Upper lobe of left lung (tissue), 6 donors: ENCODE data around the gene IGF2BP1. TPM values are rescaled to one million over a fixed set of nuclear protein-coding genes. Genes with fewer than 3 reads are reported as not detected.
"Not testable (repeated sequence)": the region's sequence is repeated elsewhere in the genome, so short reads cannot be mapped to it uniquely, and the experiment has no call there.

ENCODE experiments used
- ATAC-seq, 2 donors: fragments of 200-7000 bp; cut with Tn5 transposase; one replicate each; pipeline ENCODE4 v1.9.1; 2022; ENCODE audit warnings: mild to moderate bottlenecking in 2 of 2, moderate library complexity in 2 of 2; ENCODE audit not compliant: low FRiP score in 2 of 2
- DNase-seq, 2 donors: peaks; one replicate each; pipeline ENCODE4 v3.0.0-alpha.2; 2019 to 2020
- H3K27ac ChIP-seq, 4 donors: fragments of 200-600 bp; sonication (generic); one replicate each; pipeline ENCODE4 v1.5.1; 2016 to 2019
- H3K27me3 ChIP-seq, 4 donors: fragments of 200-600 bp; sonication (generic); one replicate each; pipeline ENCODE4 v1.5.1; 2017 to 2019
- H3K36me3 ChIP-seq, 4 donors: fragments of 200-600 bp; sonication (generic); one replicate each; pipeline ENCODE4 v1.5.1; 2016 to 2019
- H3K4me1 ChIP-seq, 4 donors: fragments of 200-600 bp; sonication (generic); one replicate each; pipeline ENCODE4 v1.5.1; 2018 to 2019
- H3K4me3 ChIP-seq, 4 donors: fragments of 200-600 bp; sonication (generic); one replicate each; pipeline ENCODE4 v1.5.1; 2017 to 2019; ENCODE audit warnings: mild to moderate bottlenecking in 2 of 4, moderate library complexity in 1 of 4
- H3K9me3 ChIP-seq, 4 donors: fragments of 200-600 bp; sonication (generic); one replicate each; pipeline ENCODE4 v1.5.1; 2018 to 2019
- EP300 ChIP-seq, 4 donors: sonication (generic); formaldehyde crosslinking; IDR thresholded peaks; one replicate each; pipeline ENCODE4 v1.5.1; 2017; ENCODE audit warnings: antibody characterized with exemption in 4 of 4, control low read depth in 2 of 4
- POLR2A ChIP-seq, 4 donors: fragments of 450-650 bp; IDR thresholded peaks; one replicate each; pipeline ENCODE4 v1.5.1; 2016 to 2017; ENCODE audit warnings: antibody characterized with exemption in 4 of 4, mild to moderate bottlenecking in 2 of 4
- POLR2AphosphoS5 ChIP-seq, 2 donors: sonication (generic); formaldehyde crosslinking; IDR thresholded peaks; one replicate each; pipeline ENCODE4 v1.5.1; 2017; ENCODE audit warnings: antibody characterized with exemption in 2 of 2
- WGBS, 2 donors: methylation state at CpG; one replicate each; pipeline ENCODE4 v1.1.5; 2017 to 2018; 5-methylcytosine and 5-hydroxymethylcytosine counted together
- total RNA-seq, 6 donors: library from RNA; depleted of rRNA in 4 of 6; stranded (reverse); fragments of >200 nt in 4 of 6; gene quantifications; one replicate each; pipeline versions ENCODE4 v1.1.0 to v1.2.1, GENCODE V29; 2016 to 2021
- TF ChIP-seq, protein P1 (sequence below), 6 experiments: fragments of 450-650 bp in 4 of 6; fragments of 200-600 bp in 2 of 6; sonication (generic) in 2 of 6; IDR thresholded peaks; one replicate each; pipeline ENCODE4 v1.5.1; 2016 to 2019; ENCODE audit warnings: antibody characterized with exemption in 6 of 6
- donor health status: DM: no; HTN: no; CAD: no; lungs with moderate emphysema.
- donor health status: DM: no; HTN: yes; CAD: no; lungs with severe emphysema.

Gene IGF2BP1
- total RNA-seq, 6 donors from 2014 or later: 1.3 to 1.4 TPM; not detected in 4

GRCh38 chr17:49038544-49038943 lies 41.4 kb downstream of the IGF2BP1 start:
- DNase-seq: no peak
- H3K9me3 ChIP-seq: no peaks in the 10 kb centered on the region
- no peak overlapping the region for H3K4me3 ChIP-seq
- 86 to 93% methylated on average over 2 of the region's 2 CpGs for WGBS, 2 donors
- H3K27me3 ChIP-seq: no peaks in the 10 kb centered on the region
- TF ChIP-seq, protein P1, sequence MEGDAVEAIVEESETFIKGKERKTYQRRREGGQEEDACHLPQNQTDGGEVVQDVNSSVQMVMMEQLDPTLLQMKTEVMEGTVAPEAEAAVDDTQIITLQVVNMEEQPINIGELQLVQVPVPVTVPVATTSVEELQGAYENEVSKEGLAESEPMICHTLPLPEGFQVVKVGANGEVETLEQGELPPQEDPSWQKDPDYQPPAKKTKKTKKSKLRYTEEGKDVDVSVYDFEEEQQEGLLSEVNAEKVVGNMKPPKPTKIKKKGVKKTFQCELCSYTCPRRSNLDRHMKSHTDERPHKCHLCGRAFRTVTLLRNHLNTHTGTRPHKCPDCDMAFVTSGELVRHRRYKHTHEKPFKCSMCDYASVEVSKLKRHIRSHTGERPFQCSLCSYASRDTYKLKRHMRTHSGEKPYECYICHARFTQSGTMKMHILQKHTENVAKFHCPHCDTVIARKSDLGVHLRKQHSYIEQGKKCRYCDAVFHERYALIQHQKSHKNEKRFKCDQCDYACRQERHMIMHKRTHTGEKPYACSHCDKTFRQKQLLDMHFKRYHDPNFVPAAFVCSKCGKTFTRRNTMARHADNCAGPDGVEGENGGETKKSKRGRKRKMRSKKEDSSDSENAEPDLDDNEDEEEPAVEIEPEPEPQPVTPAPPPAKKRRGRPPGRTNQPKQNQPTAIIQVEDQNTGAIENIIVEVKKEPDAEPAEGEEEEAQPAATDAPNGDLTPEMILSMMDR (IDR thresholded peaks at IDR 0.05): no peak
- TF ChIP-seq POLR2A (IDR thresholded peaks at IDR 0.05): no peak
- TF ChIP-seq POLR2AphosphoS5 (IDR thresholded peaks at IDR 0.05): no peak
- TF ChIP-seq EP300 (IDR thresholded peaks at IDR 0.05): no peak
- no peaks in the 10 kb centered on the region for H3K4me1 ChIP-seq
- no peak for ATAC-seq
- no peaks in the 10 kb centered on the region for H3K36me3 ChIP-seq
- H3K27ac ChIP-seq: no peak overlapping the region

DNA sequence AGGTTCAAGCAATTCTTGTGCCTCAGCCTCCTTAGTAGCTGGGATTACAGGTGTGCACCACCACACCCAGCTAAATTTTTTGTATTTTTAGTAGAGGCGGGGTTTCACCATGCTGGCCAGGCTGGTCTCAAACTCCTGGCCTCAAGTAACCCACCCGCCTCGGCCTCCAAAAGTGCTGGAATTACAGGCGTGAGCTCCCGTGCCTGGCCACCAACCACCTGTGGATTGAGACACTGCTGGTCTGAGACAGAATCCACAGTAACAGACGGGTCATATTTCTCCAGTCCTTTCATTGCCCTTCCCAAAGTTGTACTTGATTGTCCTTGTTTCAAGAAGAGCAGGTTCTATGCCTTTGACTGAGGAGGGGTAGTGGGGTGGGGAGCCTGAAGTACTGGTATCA lies 42.3 kb downstream of the IGF2BP1 start:
- not testable (repeated sequence) for H3K9me3 ChIP-seq, H3K36me3 ChIP-seq, H3K4me1 ChIP-seq, ATAC-seq, H3K27me3 ChIP-seq, H3K4me3 ChIP-seq, DNase-seq, H3K27ac ChIP-seq
- WGBS, 2 donors: 77 to 97% methylated on average over 3 to 6 of the region's 6 CpGs

- Histone ChIP-seq H3K27ac (no peak overlapping the region), H3K9me3 (no peaks in the 10 kb centered on the region), H3K4me1 (no peaks in the 10 kb centered on the region), H3K36me3 (no peaks in the 10 kb centered on the region), H3K4me3 (no peak overlapping the region), H3K27me3 (no peaks in the 10 kb centered on the region)
- ATAC-seq (no peak), DNase-seq (no peak)
- no peak for TF ChIP-seq EP300 (IDR thresholded peaks at IDR 0.05)
- TF ChIP-seq, protein P1 (IDR thresholded peaks at IDR 0.05): no peak
- no peak for TF ChIP-seq POLR2AphosphoS5 (IDR thresholded peaks at IDR 0.05)
- TF ChIP-seq POLR2A (IDR thresholded peaks at IDR 0.05): no peak
- 84 to 90% methylated on average over 2 to 4 of the region's 4 CpGs for WGBS, 2 donors
Observed at GRCh38 chr17:49041527-49041926, 44.3 kb downstream of the IGF2BP1 start.

GRCh38 chr17:49045376-49045775 lies 48.2 kb downstream of the IGF2BP1 start:
- 78 to 82% methylated on average over 2 of the region's 2 CpGs for WGBS, 2 donors
- DNase-seq (no peak), ATAC-seq (no peak)
- H3K4me3 ChIP-seq: no peak overlapping the region
- no peaks in the 10 kb centered on the region for H3K27me3 ChIP-seq
- H3K9me3 ChIP-seq: no peaks in the 10 kb centered on the region
- TF ChIP-seq POLR2AphosphoS5 (IDR thresholded peaks at IDR 0.05) (no peak), POLR2A (IDR thresholded peaks at IDR 0.05) (no peak), EP300 (IDR thresholded peaks at IDR 0.05) (no peak)
- TF ChIP-seq, protein P1 (IDR thresholded peaks at IDR 0.05): no peak
- H3K36me3 ChIP-seq: no peaks in the 10 kb centered on the region
- no peaks in the 10 kb centered on the region for H3K4me1 ChIP-seq
- no peak overlapping the region for H3K27ac ChIP-seq

DNA sequence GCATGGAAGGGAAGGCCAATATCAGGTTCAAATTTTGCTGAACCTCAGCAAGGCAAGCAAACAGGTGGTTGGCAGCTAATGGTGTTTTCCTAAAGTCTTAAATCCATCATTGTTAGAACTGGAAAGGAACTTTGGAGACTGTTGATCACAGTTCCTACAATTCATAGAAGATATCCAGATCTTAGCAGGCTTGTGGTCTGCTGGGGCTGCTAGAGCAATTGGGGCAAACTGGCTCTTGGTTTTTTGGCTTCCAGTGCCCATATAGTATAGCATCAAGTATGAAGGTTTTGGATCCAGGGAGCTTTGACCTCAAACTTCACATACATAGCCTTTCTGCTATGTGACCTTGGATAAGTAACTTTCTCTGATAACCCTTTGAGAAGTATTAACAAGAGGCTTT lies 49.7 kb downstream of the IGF2BP1 start:
- DNase-seq (no peak), ATAC-seq (no peak)
- no peaks in the 10 kb centered on the region for H3K36me3 ChIP-seq
- no peak overlapping the region for H3K27ac ChIP-seq
- no peaks in the 10 kb centered on the region for H3K27me3 ChIP-seq
- H3K4me3 ChIP-seq: no peak overlapping the region
- H3K4me1 ChIP-seq: no peaks in the 10 kb centered on the region
- no peaks in the 10 kb centered on the region for H3K9me3 ChIP-seq
- TF ChIP-seq POLR2AphosphoS5 (IDR thresholded peaks at IDR 0.05) (no peak), POLR2A (IDR thresholded peaks at IDR 0.05) (no peak), EP300 (IDR thresholded peaks at IDR 0.05) (no peak)
- TF ChIP-seq, protein P1 (IDR thresholded peaks at IDR 0.05): no peak
